SK-N-SH (cell line): Measurements from ENCODE around the gene CCDC69.

ENCODE experiments used
- EP300 ChIP-seq, 2 experiments: IDR thresholded peaks; 2 replicates each; pipeline versions ENCODE4 v1.4.0 to v1.6.1; 2012; ENCODE audit warnings: borderline replicate concordance in 1 of 2, low read depth in 1 of 2, low read length in 1 of 2
- RXRA ChIP-seq: IDR thresholded peaks from 2 replicates; pipeline ENCODE4 v1.4.0; 2012; ENCODE audit warnings: low read depth, mild to moderate bottlenecking, borderline replicate concordance
- SMC3 ChIP-seq: IDR thresholded peaks from 2 replicates; pipeline ENCODE4 v1.6.1; 2012; ENCODE audit warnings: low read depth, low read length, improper control_type of control experiment
- TAF1 ChIP-seq: IDR thresholded peaks from 2 replicates; pipeline ENCODE4 v1.6.1; 2012; ENCODE audit warnings: low read depth, mild to moderate bottlenecking, low read length, moderate library complexity, borderline replicate concordance
- TF ChIP-seq, protein P1 (sequence below): fragments of 200-600 bp; sonication (generic); IDR thresholded peaks from 2 replicates; pipeline ENCODE4 v1.6.1; 2017; ENCODE audit warnings: antibody characterized with exemption, mild to moderate bottlenecking, moderate library complexity
- TF ChIP-seq, protein P2 (sequence below): IDR thresholded peaks from 2 replicates; pipeline ENCODE4 v1.6.1; 2012; ENCODE audit warnings: mild to moderate bottlenecking, low read depth, low read length, moderate library complexity
- TF ChIP-seq, protein P3 (sequence below): IDR thresholded peaks from 2 replicates; pipeline ENCODE4 v1.4.0; 2012; ENCODE audit warnings: low read depth
- TF ChIP-seq, protein P4 (sequence below): fragments of 150-350 bp; IDR thresholded peaks from 2 replicates; pipeline ENCODE4 v1.6.1; 2017; ENCODE audit warnings: antibody characterized with exemption, low read length, low read depth, borderline replicate concordance
- TF ChIP-seq, protein P5 (sequence below): IDR thresholded peaks from 2 replicates; pipeline ENCODE4 v1.4.0; 2012; ENCODE audit warnings: low read depth, borderline replicate concordance
- TF ChIP-seq, protein P6 (sequence below): fragments of 150-350 bp; IDR thresholded peaks from 2 replicates; pipeline ENCODE4 v1.6.1; 2016; ENCODE audit warnings: mild to moderate bottlenecking, low read depth, low read length

DNA sequence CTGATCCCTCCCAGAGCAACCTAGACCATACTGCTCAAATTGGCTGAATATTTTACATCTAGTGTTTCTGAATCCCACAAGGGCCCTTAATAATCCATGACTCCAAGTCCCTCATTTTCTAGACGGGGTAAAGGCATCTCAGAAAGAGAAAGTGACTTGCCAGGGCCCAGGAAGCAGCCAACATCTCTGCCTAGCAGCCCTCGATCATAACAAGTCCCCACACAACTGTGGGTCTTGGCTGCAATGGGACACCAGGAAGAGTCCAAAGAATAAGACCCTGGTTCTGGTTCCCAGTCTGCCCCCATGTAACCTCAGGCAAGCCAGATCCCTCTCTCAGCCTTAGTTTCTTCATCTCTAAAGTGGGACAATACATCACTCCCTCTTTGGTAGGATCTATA lies 72.6 kb downstream of the CCDC69 start:
- TF ChIP-seq, protein P1, sequence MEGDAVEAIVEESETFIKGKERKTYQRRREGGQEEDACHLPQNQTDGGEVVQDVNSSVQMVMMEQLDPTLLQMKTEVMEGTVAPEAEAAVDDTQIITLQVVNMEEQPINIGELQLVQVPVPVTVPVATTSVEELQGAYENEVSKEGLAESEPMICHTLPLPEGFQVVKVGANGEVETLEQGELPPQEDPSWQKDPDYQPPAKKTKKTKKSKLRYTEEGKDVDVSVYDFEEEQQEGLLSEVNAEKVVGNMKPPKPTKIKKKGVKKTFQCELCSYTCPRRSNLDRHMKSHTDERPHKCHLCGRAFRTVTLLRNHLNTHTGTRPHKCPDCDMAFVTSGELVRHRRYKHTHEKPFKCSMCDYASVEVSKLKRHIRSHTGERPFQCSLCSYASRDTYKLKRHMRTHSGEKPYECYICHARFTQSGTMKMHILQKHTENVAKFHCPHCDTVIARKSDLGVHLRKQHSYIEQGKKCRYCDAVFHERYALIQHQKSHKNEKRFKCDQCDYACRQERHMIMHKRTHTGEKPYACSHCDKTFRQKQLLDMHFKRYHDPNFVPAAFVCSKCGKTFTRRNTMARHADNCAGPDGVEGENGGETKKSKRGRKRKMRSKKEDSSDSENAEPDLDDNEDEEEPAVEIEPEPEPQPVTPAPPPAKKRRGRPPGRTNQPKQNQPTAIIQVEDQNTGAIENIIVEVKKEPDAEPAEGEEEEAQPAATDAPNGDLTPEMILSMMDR = no peak
- no peak for TF ChIP-seq SMC3
- no peak for TF ChIP-seq RXRA
- TF ChIP-seq TAF1 = no peak
- no peak for TF ChIP-seq EP300 (IDR thresholded peaks at IDR 0.05; ENCODE audit: borderline replicate concordance in 1 of 2, low read depth in 1 of 2, low read length in 1 of 2)
- TF ChIP-seq, protein P2, sequence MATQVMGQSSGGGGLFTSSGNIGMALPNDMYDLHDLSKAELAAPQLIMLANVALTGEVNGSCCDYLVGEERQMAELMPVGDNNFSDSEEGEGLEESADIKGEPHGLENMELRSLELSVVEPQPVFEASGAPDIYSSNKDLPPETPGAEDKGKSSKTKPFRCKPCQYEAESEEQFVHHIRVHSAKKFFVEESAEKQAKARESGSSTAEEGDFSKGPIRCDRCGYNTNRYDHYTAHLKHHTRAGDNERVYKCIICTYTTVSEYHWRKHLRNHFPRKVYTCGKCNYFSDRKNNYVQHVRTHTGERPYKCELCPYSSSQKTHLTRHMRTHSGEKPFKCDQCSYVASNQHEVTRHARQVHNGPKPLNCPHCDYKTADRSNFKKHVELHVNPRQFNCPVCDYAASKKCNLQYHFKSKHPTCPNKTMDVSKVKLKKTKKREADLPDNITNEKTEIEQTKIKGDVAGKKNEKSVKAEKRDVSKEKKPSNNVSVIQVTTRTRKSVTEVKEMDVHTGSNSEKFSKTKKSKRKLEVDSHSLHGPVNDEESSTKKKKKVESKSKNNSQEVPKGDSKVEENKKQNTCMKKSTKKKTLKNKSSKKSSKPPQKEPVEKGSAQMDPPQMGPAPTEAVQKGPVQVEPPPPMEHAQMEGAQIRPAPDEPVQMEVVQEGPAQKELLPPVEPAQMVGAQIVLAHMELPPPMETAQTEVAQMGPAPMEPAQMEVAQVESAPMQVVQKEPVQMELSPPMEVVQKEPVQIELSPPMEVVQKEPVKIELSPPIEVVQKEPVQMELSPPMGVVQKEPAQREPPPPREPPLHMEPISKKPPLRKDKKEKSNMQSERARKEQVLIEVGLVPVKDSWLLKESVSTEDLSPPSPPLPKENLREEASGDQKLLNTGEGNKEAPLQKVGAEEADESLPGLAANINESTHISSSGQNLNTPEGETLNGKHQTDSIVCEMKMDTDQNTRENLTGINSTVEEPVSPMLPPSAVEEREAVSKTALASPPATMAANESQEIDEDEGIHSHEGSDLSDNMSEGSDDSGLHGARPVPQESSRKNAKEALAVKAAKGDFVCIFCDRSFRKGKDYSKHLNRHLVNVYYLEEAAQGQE = no peak
- TF ChIP-seq, protein P3, sequence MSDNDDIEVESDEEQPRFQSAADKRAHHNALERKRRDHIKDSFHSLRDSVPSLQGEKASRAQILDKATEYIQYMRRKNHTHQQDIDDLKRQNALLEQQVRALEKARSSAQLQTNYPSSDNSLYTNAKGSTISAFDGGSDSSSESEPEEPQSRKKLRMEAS = no peak
- TF ChIP-seq, protein P4, sequence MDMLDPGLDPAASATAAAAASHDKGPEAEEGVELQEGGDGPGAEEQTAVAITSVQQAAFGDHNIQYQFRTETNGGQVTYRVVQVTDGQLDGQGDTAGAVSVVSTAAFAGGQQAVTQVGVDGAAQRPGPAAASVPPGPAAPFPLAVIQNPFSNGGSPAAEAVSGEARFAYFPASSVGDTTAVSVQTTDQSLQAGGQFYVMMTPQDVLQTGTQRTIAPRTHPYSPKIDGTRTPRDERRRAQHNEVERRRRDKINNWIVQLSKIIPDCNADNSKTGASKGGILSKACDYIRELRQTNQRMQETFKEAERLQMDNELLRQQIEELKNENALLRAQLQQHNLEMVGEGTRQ = no peak
- TF ChIP-seq, protein P5, sequence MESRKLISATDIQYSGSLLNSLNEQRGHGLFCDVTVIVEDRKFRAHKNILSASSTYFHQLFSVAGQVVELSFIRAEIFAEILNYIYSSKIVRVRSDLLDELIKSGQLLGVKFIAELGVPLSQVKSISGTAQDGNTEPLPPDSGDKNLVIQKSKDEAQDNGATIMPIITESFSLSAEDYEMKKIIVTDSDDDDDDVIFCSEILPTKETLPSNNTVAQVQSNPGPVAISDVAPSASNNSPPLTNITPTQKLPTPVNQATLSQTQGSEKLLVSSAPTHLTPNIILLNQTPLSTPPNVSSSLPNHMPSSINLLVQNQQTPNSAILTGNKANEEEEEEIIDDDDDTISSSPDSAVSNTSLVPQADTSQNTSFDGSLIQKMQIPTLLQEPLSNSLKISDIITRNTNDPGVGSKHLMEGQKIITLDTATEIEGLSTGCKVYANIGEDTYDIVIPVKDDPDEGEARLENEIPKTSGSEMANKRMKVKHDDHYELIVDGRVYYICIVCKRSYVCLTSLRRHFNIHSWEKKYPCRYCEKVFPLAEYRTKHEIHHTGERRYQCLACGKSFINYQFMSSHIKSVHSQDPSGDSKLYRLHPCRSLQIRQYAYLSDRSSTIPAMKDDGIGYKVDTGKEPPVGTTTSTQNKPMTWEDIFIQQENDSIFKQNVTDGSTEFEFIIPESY = no peak
- TF ChIP-seq, protein P6, sequence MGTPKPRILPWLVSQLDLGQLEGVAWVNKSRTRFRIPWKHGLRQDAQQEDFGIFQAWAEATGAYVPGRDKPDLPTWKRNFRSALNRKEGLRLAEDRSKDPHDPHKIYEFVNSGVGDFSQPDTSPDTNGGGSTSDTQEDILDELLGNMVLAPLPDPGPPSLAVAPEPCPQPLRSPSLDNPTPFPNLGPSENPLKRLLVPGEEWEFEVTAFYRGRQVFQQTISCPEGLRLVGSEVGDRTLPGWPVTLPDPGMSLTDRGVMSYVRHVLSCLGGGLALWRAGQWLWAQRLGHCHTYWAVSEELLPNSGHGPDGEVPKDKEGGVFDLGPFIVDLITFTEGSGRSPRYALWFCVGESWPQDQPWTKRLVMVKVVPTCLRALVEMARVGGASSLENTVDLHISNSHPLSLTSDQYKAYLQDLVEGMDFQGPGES = no peak
